Progenitor cell of endocrine pancreas (in vitro differentiated cells): Measurements from ENCODE around the gene UNC5CL. TPM values are rescaled to one million over a fixed set of nuclear protein-coding genes. Genes with fewer than 3 reads are reported as not detected.

Source experiments
- DNase-seq: peaks from one replicate; pipeline ENCODE4 v3.0.0; 2021; ENCODE audit warnings: low spot score; ENCODE audit not compliant: unreplicated experiment
- H3K27ac Mint-ChIP-seq: 2 replicates; pipeline ENCODE4 v1.8.0; 2021; ENCODE audit warnings: mild to moderate bottlenecking, moderate library complexity, mixed read lengths
- H3K27me3 Mint-ChIP-seq: 2 replicates; pipeline ENCODE4 v1.8.0; 2021; ENCODE audit warnings: mixed read lengths
- H3K36me3 Mint-ChIP-seq: 2 replicates; pipeline ENCODE4 v1.8.0; 2022; ENCODE audit warnings: mixed read lengths; ENCODE audit not compliant: insufficient read depth
- H3K4me1 Mint-ChIP-seq: 2 replicates; pipeline ENCODE4 v1.8.0; 2021; ENCODE audit warnings: low read depth, mixed read lengths
- H3K4me3 Mint-ChIP-seq: 2 replicates; pipeline ENCODE4 v1.8.0; 2021; ENCODE audit warnings: low read depth, mild to moderate bottlenecking, moderate library complexity, mixed read lengths
- H3K9me3 Mint-ChIP-seq: 2 replicates; pipeline ENCODE4 v1.8.0; 2021; ENCODE audit warnings: low read depth, mixed read lengths
- CTCF ChIP-seq: fragments of 200-600 bp; sonication (generic); IDR thresholded peaks from one replicate; pipeline ENCODE4 v1.5.0; 2021; ENCODE audit warnings: antibody characterized with exemption, mild to moderate bottlenecking; ENCODE audit not compliant: unreplicated experiment
- total RNA-seq: library from RNA; stranded (reverse); gene quantifications from 2 replicates; pipeline ENCODE4 v1.2.1, GENCODE V29; 2021

Gene UNC5CL
- total RNA-seq, 1 donor from 2014 or later: 3.7 TPM

GRCh38 chr6:41073968-41074691 lies 35.1 kb upstream of the UNC5CL start:
- Mint-ChIP-seq H3K27me3 (no peaks in the 10 kb centered on the region), H3K4me1 (peaks cover 35% of the 10 kb centered on the region), H3K27ac (peak overlapping the region; percentile 93), H3K9me3 (no peaks in the 10 kb centered on the region), H3K4me3 (peak overlapping the region; percentile 86), H3K36me3 (peaks cover 2% of the 10 kb centered on the region)
- no peak for DNase-seq
- TF ChIP-seq CTCF: no peak

DNA sequence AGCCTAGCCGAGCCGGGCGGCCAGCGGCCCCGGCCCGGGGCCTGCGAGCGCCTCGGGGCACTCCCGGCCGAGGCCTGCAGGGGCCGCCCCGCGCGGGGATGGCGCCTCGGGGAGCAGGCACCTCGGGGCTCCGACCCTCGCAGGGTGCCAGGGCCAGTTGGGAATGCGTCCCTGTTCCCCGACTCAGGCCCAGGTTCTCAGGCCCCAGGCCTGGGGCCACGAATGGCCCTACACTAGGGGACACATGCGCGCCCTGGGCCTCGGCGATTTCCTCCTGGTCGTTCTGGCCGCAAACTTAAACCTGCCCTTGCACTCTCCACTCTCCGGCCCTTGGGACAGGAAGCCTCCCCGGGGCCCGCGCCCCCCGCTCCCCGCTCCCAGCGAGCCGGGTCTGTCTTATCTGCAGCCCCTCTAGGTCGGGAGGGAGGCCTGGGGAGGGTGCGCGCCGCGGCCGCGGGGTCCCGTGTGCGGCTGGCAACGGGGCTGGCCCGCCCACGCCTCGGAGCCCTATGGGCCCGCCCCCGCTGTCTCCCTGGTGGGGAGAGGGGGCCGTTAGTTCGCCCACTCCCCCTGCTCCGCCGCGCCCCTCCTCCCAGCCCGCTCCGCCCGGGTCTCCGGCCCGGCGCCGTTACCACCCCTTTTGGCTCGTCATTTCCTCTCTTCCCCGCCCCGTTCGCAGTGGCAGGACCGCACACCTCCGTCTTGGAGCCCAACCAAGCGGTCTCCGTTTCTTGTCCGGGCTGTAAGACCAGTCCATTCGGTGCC lies 34.4 kb upstream of the UNC5CL start:
- Mint-ChIP-seq H3K4me3 (peak overlapping the region; percentile 90), H3K27ac (peak overlapping the region; percentile 93), H3K9me3 (no peaks in the 10 kb centered on the region), H3K36me3 (no peaks in the 10 kb centered on the region), H3K4me1 (peaks cover 35% of the 10 kb centered on the region), H3K27me3 (no peaks in the 10 kb centered on the region)
- TF ChIP-seq CTCF: peak; percentile 70
- DNase-seq: peak; percentile 77

- Mint-ChIP-seq H3K9me3 (no peaks in the 10 kb centered on the region), H3K27me3 (no peaks in the 10 kb centered on the region), H3K27ac (peak within 1 kb of the TSS; percentile 99), H3K36me3 (no peaks in the 10 kb centered on the region), H3K4me3 (peak within 1 kb of the TSS; percentile 90), H3K4me1 (peaks cover 35% of the 10 kb centered on the region)
- no peak for TF ChIP-seq CTCF
- no peak for DNase-seq
These were observed 33.8 kb upstream of the UNC5CL start, which contains the start of gene NFYA for GRCh38 chr6:41072836-41073202. TSS of gene NFYA (plus strand) at chr6:41072974. CDS start at chr6:41079090, 6,116 bp downstream.

DNA sequence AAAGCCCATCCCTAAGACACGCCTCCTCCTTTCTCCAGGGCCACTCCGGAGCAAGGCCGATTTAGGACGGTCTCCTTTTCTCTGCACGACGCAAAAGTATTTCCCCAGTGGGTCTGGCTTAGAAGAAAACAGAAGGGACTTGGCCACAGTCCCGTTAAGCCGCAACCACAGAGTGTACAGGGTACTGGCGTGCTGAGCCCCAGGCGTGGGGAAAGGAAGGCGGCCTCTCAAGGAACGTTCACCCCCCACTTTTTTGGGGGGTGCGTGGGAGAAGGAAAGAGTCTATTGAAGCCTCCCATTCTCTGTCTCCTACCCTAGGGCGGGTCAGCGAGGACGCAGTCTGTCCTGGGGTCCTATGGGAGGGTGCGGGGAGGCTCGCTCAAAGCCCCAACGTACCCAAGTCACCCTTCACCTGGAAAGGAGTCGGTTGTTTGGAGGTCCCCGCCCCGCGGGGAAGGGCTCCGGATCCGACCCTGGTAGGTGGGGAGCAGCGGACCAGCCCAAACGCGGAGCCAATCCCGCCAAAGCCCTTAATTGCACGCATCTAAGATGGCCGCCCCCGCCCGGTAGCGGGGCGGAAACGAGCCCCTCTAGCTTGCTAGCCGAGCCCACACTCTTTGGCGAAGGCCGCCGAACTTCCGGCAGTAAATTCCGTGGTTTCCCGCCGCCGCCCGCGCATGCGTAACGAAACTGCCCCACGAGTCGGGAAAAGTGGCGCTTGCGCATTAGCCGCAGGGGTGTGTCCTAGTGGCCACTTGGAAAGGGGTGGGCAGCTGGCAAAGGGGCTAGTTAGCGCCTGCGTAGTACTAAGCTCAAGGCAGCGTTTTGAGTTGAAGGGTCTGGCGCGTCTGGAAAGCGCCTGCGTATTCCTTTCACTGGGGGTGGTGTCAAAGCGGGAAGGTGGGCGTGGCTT lies 33.2 kb upstream of the UNC5CL start, which contains the start of gene OARD1:
Gene OARD1, minus strand, starts transcription at position 434 of the 913 bp plus-strand sequence. CDS start 722 bp downstream, outside the sequence.
- H3K36me3 Mint-ChIP-seq: peaks cover 2% of the 10 kb centered on the region
- TF ChIP-seq CTCF: no peak
- H3K27ac Mint-ChIP-seq: peak within 1 kb of the TSS; percentile 99
- no peaks in the 10 kb centered on the region for H3K9me3 Mint-ChIP-seq
- no peaks in the 10 kb centered on the region for H3K27me3 Mint-ChIP-seq
- peak; percentile 100 for DNase-seq
- H3K4me1 Mint-ChIP-seq: peaks cover 34% of the 10 kb centered on the region
- H3K4me3 Mint-ChIP-seq: peak within 1 kb of the TSS; percentile 90

- Mint-ChIP-seq H3K4me3 (peak overlapping the region; percentile 90), H3K36me3 (peaks cover 5% of the 10 kb centered on the region), H3K4me1 (peaks cover 39% of the 10 kb centered on the region), H3K9me3 (no peaks in the 10 kb centered on the region), H3K27me3 (no peaks in the 10 kb centered on the region), H3K27ac (peak overlapping the region; percentile 99)
- DNase-seq: no peak
- peak; percentile 9 for TF ChIP-seq CTCF
These were observed 32.5 kb upstream of the UNC5CL start for GRCh38 chr6:41071501-41071922.
